ENCODE results near the gene ZNF883. TPM values are rescaled to one million over a fixed set of nuclear protein-coding genes. Genes with fewer than 3 reads are reported as not detected.
A peak's percentile ranks its signal among the peaks of the same experiment; 100 is the strongest.

ZNF883 gene
- total RNA-seq, 1 donor = 7.2 TPM

DNA sequence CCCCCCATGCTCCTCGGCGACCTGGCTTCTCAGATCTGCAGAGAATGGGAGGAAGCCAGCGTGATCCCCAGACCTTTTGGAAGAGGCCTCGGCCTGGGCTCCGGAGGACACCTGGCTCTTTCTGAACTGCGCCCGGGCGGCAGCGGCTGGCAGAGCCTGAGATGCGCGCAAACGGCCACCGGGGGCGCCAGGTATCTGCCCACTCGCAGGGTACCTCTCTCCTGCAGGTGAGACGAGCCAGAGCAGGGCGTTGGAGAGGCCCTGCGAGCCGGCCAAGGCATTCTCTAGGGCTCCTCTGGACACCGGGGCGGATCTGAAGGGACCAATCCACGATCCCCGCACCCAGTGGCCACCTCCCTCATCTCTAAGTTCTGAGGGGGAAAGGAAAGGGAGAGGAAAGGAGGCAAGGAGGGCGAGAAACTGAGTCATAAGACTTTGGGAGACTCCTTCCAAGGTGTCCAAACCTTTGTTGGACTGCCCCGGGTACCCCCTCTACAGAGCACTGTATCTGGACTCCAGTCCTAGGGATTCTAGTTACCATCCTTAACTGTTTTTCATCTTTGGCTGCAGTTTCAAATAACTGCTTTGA lies 66.3 kb downstream of the ZNF883 start:
- Histone ChIP-seq H3K9me3 (ENCODE audit: low read depth, low read length) (peaks cover 5% of the 10 kb centered on the region), H3K36me3 (ENCODE audit: insufficient read depth, low read length) (no peaks in the 10 kb centered on the region), H2AFZ (ENCODE audit: low read length) (no peak overlapping the region), H3K4me2 (ENCODE audit: insufficient read depth, low read length) (no peak overlapping the region), H3K27me3 (ENCODE audit: insufficient read depth, low read length) (peaks cover 8% of the 10 kb centered on the region), H4K20me1 (ENCODE audit: insufficient read depth, low read length) (no peaks in the 10 kb centered on the region), H3K4me3 (ENCODE audit: insufficient read depth, low read length) (no peak overlapping the region), H3K4me1 (ENCODE audit: insufficient read depth, low read length) (no peaks in the 10 kb centered on the region), H3K79me2 (ENCODE audit: insufficient read depth, low read length) (no peaks in the 10 kb centered on the region), H3K27ac (ENCODE audit: low read depth, low read length) (no peak overlapping the region)
- DNase-seq (ENCODE audit: insufficient read length, low spot score, missing footprints) = no peak
- TF ChIP-seq, protein P1, sequence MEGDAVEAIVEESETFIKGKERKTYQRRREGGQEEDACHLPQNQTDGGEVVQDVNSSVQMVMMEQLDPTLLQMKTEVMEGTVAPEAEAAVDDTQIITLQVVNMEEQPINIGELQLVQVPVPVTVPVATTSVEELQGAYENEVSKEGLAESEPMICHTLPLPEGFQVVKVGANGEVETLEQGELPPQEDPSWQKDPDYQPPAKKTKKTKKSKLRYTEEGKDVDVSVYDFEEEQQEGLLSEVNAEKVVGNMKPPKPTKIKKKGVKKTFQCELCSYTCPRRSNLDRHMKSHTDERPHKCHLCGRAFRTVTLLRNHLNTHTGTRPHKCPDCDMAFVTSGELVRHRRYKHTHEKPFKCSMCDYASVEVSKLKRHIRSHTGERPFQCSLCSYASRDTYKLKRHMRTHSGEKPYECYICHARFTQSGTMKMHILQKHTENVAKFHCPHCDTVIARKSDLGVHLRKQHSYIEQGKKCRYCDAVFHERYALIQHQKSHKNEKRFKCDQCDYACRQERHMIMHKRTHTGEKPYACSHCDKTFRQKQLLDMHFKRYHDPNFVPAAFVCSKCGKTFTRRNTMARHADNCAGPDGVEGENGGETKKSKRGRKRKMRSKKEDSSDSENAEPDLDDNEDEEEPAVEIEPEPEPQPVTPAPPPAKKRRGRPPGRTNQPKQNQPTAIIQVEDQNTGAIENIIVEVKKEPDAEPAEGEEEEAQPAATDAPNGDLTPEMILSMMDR (IDR thresholded peaks at IDR 0.05; ENCODE audit: extremely low read depth, low read depth, low read length) = no peak

DNA sequence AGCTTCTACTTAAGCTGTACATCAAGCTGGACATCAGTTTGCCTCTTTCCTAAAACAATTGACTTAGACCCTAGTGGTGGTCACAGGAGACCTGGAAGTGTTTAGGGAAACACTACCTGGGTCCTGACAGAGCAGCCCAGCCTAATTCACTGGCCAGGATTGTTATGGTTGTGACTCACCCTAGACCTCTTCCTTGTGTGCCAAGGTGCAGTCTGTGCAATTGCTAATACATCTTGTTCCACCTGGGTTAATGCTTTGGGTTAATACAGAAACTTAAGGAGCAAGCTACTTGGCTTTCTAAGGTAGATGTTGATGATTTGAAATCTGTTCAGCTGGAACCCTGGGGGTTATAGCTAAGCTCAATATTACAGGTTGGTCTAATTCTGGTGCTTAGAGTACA lies 72.6 kb downstream of the ZNF883 start:
- H3K4me3 ChIP-seq (ENCODE audit: insufficient read depth, low read length) = no peak overlapping the region

DNA sequence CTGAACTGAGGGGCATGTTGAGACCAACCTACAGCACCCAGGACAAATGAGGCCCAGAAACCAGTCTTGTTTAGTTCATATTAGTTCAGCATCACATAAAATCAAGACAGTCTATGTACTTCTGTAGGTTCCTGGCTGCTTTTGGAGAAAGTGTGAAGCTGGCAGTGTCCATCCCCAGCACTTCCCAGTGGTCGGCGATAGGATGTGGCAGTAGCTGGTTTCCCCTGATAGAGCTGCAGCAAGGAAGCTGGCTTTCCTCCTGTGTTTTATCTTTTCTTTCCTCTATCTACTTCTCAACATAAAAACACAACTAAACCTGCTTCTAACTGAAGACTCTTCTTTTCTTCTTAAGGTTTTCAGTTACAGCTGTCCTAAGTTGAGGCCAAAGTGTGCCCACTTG lies 78.3 kb downstream of the ZNF883 start:
- no peaks in the 10 kb centered on the region for H4K20me1 ChIP-seq (ENCODE audit: insufficient read depth, low read length)
- H3K9me3 ChIP-seq (ENCODE audit: low read depth, low read length) = no peaks in the 10 kb centered on the region
- H3K27ac ChIP-seq (ENCODE audit: low read depth, low read length) = no peak overlapping the region
- TF ChIP-seq, protein P1 (IDR thresholded peaks at IDR 0.05; ENCODE audit: extremely low read depth, low read depth, low read length) = no peak
- H3K79me2 ChIP-seq (ENCODE audit: insufficient read depth, low read length) = no peaks in the 10 kb centered on the region
- H3K27me3 ChIP-seq (ENCODE audit: insufficient read depth, low read length) = peaks cover 20% of the 10 kb centered on the region
- no peak overlapping the region for H3K4me2 ChIP-seq (ENCODE audit: insufficient read depth, low read length)
- no peak overlapping the region for H2AFZ ChIP-seq (ENCODE audit: low read length)
- H3K4me1 ChIP-seq (ENCODE audit: insufficient read depth, low read length) = no peaks in the 10 kb centered on the region
- H3K36me3 ChIP-seq (ENCODE audit: insufficient read depth, low read length) = no peaks in the 10 kb centered on the region
- H3K4me3 ChIP-seq (ENCODE audit: insufficient read depth, low read length) = no peak overlapping the region
- no peak for DNase-seq (ENCODE audit: insufficient read length, low spot score, missing footprints)

More for the DNA sequence above, 72.6 kb downstream of the ZNF883 start:
- H3K27ac ChIP-seq (ENCODE audit: low read depth, low read length) = no peak overlapping the region
- H2AFZ ChIP-seq (ENCODE audit: low read length) = no peak overlapping the region
- no peaks in the 10 kb centered on the region for H3K4me1 ChIP-seq (ENCODE audit: insufficient read depth, low read length)
- H3K9me3 ChIP-seq (ENCODE audit: low read depth, low read length) = no peaks in the 10 kb centered on the region
- H4K20me1 ChIP-seq (ENCODE audit: insufficient read depth, low read length) = no peaks in the 10 kb centered on the region
- H3K79me2 ChIP-seq (ENCODE audit: insufficient read depth, low read length) = no peaks in the 10 kb centered on the region
- no peaks in the 10 kb centered on the region for H3K36me3 ChIP-seq (ENCODE audit: insufficient read depth, low read length)
- no peak overlapping the region for H3K4me2 ChIP-seq (ENCODE audit: insufficient read depth, low read length)
- peaks cover 11% of the 10 kb centered on the region for H3K27me3 ChIP-seq (ENCODE audit: insufficient read depth, low read length)
- no peak for DNase-seq (ENCODE audit: insufficient read length, low spot score, missing footprints)
- TF ChIP-seq, protein P1 (IDR thresholded peaks at IDR 0.05; ENCODE audit: extremely low read depth, low read depth, low read length) = no peak

DNA sequence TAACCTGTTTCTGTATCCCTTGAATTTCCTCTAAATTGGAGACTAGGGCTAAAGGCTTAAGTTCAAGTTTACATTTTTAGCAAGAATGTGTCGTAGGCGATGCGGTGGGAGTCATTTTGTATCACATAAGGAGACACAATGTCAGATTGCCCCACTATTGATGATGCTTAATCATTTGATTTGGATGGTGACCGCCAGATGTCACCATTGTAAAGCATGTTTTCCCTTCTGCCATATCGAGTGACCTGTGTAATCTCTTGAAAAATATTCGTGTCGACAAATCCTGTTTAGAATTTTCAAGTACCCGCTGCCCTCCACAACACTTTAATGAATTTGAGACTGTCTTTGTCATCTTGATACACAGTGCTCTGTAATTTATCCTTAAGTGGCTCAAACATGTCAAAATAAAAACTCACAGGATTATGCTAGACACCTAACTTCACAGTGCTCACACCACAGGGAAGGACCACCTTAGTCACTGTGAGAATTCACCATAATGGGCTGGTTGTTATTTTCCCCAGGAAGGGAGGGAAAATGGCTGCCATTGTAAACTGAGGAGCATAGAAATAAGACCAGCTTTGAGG lies 86.8 kb downstream of the ZNF883 start:
- peak; percentile 72 for DNase-seq (ENCODE audit: insufficient read length, low spot score, missing footprints)
- Histone ChIP-seq H3K9me3 (ENCODE audit: low read depth, low read length) (no peaks in the 10 kb centered on the region), H2AFZ (ENCODE audit: low read length) (peak overlapping the region; percentile 56), H3K36me3 (ENCODE audit: insufficient read depth, low read length) (no peaks in the 10 kb centered on the region), H3K4me2 (ENCODE audit: insufficient read depth, low read length) (peak overlapping the region; percentile 12), H3K79me2 (ENCODE audit: insufficient read depth, low read length) (no peaks in the 10 kb centered on the region), H4K20me1 (ENCODE audit: insufficient read depth, low read length) (no peaks in the 10 kb centered on the region), H3K4me3 (ENCODE audit: insufficient read depth, low read length) (no peak overlapping the region), H3K27me3 (ENCODE audit: insufficient read depth, low read length) (peaks cover 7% of the 10 kb centered on the region), H3K27ac (ENCODE audit: low read depth, low read length) (no peak overlapping the region), H3K4me1 (ENCODE audit: insufficient read depth, low read length) (peaks cover 3% of the 10 kb centered on the region)
- TF ChIP-seq, protein P1 (IDR thresholded peaks at IDR 0.05; ENCODE audit: extremely low read depth, low read depth, low read length) = peak; percentile 58
